Embryonic facial prominence (tissue), 1 donor: ENCODE data around the gene FCGBP.
"Not testable (repeated sequence)": the region's sequence is repeated elsewhere in the genome, so short reads cannot be mapped to it uniquely, and the experiment has no call there.

Source experiments
- DNase-seq: peaks from one replicate; pipeline ENCODE4 v3.0.0-alpha.2; 2016; ENCODE audit errors: extremely low spot score

FCGBP gene

DNA sequence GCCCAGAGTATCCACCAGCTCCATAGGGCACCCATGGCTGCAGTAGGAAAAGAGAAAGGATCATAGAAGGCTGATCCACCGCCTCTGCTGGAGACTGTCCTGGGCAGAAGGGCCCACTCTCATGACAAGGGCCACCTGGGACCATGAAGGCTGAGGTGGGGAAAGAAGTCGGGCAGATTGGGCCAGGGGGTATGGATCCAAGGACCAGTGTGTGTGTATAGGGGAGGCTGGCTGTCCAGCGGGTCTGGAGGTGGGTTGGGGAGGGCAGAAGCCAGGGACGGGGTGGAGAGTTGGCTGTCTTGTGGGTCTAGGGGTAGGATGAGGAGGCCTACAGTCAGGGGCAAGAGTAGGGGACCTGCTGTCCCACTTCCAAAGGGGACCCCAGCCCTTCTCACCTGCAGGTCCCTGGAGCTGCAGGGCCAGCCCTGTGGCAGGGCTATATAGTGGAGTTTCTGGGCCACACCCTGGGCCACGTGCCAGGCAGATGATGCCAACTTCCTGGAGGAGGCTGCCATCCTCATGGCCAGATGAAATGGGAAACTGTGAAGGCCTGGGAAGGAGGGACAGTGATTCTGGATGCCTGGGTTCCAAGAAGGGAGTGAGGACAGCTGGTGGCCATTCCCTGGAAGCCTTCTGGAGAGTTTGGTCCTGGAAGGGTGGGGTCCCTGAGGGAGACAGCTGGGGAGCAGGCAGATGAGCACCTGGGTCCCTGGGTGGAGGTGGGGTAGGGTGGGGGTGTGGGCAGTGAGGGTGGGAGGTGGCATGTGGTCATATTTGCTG is at the start of gene FCGBP:
FCGBP (minus strand) TSS at position 51 of the 780 bp plus-strand sequence.
- no peak for DNase-seq

GRCh38 chr19:39983695-39984300 is 49.4 kb upstream of the FCGBP start:
- DNase-seq = no peak

DNA sequence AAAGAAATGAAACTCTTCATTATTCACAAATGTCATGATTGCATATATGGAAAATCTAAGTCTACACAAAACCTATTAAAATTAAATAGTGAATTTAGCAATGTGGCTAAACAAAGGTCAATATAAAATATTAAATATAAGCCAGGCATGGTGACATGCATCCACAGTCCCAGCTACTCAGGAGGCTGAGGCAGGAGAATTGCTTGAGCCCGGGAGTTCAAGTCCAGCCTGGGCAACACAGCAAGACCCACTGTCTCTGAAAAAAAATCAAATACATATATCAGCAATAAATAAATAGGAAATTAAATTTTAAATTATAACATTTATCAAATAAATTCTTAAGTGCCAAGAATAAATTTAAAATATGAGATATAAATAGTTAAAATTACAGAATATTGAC is 48.4 kb upstream of the FCGBP start:
- DNase-seq = no peak

GRCh38 chr19:39974377-39975155 is 40.1 kb upstream of the FCGBP start:
- DNase-seq = no peak

DNA sequence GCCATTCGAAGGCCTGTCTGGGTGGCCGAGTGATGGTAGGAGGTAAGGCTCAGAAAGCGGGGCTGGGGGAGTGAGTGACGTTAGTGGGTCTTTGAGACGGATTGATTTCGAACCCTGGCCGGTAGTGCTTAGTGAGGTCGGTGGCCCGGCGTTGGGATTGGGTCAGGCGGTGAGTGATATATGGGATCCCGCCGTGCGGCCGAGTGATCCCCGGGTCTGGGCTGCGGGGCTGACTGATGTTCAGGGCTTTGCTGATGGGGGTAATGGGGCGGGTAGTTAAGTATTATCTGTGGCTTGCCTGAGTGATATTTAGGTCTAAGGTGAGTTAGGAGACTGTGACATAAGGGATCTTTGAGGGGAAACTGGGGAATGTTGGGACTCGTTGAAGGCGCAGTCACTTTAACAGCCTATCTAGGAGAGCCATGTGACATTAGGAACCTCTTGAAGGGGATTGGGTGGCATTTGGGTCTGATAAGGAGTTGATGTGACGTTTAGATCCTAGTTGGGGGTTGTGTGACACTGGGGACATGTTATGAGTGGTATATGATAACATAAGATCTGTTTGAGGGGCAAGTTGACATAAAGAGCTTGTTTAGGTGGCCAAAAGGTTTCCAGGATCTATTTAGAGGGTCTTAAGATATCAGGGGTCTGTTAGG is 37.1 kb upstream of the FCGBP start:
- DNase-seq = no peak

GRCh38 chr19:39970675-39971379 is 36.4 kb upstream of the FCGBP start, which contains the start of gene PSMC4:
Gene PSMC4 (plus strand): TSS chr19:39971165. CDS start chr19:39971203, 38 bp downstream.
- peak; percentile 98 for DNase-seq

DNA sequence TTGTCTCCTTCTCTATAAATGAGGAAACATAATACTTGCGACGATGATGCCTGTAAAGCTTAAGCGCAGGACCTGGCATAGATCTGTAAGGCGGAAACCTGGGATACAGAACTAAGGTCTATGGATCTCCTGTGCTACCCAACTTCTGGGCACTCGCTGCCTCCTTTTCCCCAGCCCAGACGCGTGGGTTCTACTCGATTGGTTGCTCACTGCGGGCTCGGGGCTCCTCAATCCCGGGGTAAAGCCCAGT is 35.9 kb upstream of the FCGBP start:
- DNase-seq = peak; percentile 7

DNA sequence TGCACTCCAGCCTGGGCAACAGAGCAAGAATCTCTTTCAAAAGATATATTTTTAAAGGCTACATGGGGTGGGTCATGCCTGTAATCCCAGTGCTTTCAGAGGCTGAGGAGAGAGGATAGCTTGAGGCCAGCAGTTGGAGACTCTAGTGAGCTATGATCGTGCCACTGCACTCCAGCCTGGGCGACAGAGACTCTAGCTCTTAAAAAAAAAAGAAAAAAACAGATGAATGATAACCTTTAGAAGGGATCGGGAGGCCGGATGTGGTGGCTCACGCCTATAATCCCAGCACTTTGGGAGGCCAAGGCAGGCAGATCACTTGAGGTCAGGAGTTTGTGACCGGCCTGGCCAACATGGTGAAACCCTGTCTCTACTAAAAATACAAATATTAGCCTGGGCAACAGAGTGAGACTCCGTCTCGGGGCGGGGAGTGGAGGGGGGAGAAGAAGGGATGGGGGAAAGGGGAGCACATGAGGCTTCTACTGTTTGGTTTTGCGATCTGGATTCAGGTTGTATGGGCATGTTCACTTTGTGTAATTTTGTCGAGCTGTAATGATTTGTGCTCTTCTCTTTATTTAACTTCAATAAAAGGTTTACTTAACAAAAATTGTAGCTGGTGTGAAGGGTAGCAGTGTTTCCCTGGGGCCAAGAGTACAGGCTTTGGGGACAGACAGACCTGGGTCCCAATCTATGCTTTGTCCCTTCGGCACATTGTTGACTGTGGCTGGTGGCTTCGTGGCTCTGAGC is 35.4 kb upstream of the FCGBP start:
- no peak for DNase-seq

DNA sequence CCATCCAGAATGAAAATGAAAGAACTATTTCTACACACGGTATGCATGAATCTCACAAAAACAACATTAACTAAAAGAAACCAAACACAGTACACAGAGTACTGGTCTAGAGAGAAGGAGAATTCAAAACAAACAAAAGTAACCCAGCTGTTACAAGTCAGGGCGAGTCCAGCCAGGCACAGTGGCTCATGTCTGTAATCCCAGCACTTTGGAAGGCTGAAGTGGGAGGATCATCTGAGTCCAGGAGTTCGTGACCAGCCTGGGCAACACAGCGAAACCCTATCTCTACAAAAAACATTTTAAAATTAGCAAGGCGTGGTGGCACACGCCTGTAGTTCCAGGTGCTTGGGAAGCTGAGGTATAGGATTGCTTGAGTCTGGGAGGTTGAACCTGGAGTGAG is 34.8 kb upstream of the FCGBP start:
- DNase-seq = no peak

- DNase-seq = no peak
These were observed 34.4 kb upstream of the FCGBP start for GRCh38 chr19:39968789-39969188.

GRCh38 chr19:39967561-39967960 is 33.1 kb upstream of the FCGBP start:
- DNase-seq = no peak

DNA sequence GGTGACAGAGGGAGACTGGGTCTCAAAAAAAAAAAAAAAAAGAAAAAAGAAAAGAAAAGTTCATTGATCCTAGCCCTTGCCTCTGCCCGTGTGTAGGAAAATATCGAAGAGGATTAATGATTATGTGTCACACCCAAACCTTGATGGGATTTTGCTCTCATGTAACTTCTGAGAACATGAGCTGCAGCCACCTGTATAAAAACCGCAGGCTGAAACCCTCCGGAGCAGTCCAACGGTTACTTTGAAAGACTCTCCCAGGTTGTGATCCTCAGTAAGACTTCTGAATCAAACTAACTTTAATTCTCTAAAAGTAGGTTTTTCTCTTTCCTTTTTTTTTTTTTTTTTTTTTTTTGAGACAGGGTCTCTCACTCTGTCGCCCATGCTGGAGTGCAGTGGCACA is 32.2 kb upstream of the FCGBP start:
- DNase-seq = no peak

GRCh38 chr19:39963898-39964297 is 29.5 kb upstream of the FCGBP start:
- no peak for DNase-seq

DNA sequence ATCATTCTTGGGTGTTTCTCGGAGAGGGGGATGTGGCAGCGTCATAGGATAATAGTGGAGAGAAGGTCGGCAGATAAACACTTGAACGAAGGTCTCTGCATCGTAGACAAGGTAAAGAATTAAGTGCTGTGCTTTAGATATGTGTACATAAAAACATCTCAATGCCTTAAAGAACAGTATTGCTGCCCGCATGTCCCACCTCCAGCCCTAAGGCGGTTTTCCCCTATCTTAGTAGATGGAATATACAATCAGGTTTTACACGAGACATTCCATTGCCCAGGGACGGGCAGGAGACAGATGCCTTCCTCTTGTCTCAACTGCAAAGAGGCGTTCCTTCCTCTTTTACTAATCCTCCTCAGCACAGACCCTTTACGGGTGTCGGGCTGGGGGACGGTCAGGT is 25.0 kb upstream of the FCGBP start:
- DNase-seq = not testable (repeated sequence)

GRCh38 chr19:39958942-39959341 is 24.5 kb upstream of the FCGBP start:
- not testable (repeated sequence) for DNase-seq

- DNase-seq = not testable (repeated sequence)
These were observed 23.5 kb upstream of the FCGBP start for GRCh38 chr19:39957886-39958285.

DNA sequence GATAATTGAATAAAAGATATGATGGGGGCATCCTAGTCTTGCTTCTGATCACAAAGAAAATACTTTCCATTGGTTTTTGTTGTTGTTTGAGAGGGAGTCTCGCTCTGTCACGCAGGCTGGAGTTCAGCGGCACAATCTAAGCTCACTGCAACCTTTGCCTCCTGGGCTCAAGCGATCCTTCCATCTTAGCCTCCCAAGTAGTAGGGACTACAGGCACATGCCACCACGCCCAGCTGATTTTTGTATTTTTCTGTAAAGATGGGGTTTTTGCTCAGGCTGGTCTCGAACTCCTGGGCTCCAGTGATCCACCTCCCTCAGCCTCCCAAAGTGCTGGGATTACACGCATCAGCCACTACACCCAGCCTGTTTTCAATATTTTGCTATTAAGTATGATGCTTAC is 19.5 kb upstream of the FCGBP start:
- no peak for DNase-seq

- no peak for DNase-seq
These were observed 17.3 kb upstream of the FCGBP start for GRCh38 chr19:39951686-39952085.

DNA sequence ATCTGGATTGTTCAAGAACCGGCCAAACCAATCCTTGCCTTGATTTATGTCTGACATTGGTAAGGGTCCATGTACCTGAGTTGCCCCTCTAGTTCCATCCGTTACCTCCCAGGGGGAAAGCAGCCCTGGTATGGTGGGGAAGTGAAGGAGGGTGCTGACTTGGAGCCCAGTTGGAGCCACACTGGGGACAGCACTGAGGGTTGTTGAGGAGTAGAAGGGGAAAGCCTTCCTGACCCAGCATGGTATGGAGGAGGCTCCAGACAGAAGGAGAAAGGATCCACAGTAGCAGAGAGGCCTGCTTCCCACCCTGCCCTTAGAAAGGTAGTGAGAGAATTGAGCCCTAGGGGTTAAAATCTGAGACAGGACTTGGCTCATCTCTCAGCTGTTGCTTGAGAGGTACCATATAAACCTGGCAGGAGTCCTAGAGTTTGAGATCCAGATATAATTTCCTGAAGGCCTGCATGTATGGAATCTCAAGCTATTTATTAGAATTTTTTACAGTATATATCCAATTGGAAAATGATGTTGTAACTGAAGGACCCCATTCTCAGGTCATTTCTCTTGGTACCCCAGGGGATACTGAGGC is 16.7 kb upstream of the FCGBP start:
- DNase-seq = no peak

- no peak for DNase-seq
These were observed 14.8 kb upstream of the FCGBP start for GRCh38 chr19:39949026-39949747.
